Vagina (tissue), 2 donors: Measurements from ENCODE around the gene KRT15. TPM values are rescaled to one million over a fixed set of nuclear protein-coding genes. Genes with fewer than 3 reads are reported as not detected.
A peak's percentile ranks its signal among the peaks of the same experiment; 100 is the strongest.

ENCODE experiments used
- DNase-seq, 2 donors: peaks; one replicate each; pipeline ENCODE4 v3.0.0-alpha.2; 2017; ENCODE audit errors: extremely low spot score in 2 of 2
- H3K27ac ChIP-seq: fragments of 200-600 bp; sonication (generic); one replicate; pipeline ENCODE4 v1.5.1; 2019
- H3K27me3 ChIP-seq: fragments of 200-600 bp; sonication (generic); one replicate; pipeline ENCODE4 v1.5.1; 2019
- H3K36me3 ChIP-seq, 2 donors: fragments of 200-600 bp; sonication (generic); one replicate each; pipeline ENCODE4 v1.5.1; 2017 to 2019
- H3K4me1 ChIP-seq: fragments of 200-600 bp; sonication (generic); one replicate; pipeline ENCODE4 v1.5.1; 2019
- H3K4me3 ChIP-seq, 2 donors: fragments of 200-600 bp; sonication (generic); 1 replicate in 1 of 2; 2 replicates in 1 of 2; pipeline ENCODE4 v1.5.1; 2016 to 2019
- H3K9me3 ChIP-seq: fragments of 200-600 bp; sonication (generic); one replicate; pipeline ENCODE4 v1.5.1; 2019
- CTCF ChIP-seq, 3 experiments: fragments of 450-650 bp in 2 of 3; fragments of 200-600 bp in 1 of 3; sonication (generic) in 1 of 3; IDR thresholded peaks; one replicate each; pipeline ENCODE4 v1.5.1; 2017 to 2019; ENCODE audit warnings: antibody characterized with exemption in 3 of 3, mild to moderate bottlenecking in 2 of 3, moderate library complexity in 2 of 3
- POLR2A ChIP-seq, 2 donors: fragments of 450-650 bp; IDR thresholded peaks; one replicate each; pipeline ENCODE4 v1.6.1; 2017; ENCODE audit warnings: antibody characterized with exemption in 2 of 2, mild to moderate bottlenecking in 2 of 2, moderate library complexity in 2 of 2
- POLR2AphosphoS5 ChIP-seq, 2 donors: sonication (generic); formaldehyde crosslinking; IDR thresholded peaks; one replicate each; pipeline ENCODE4 v1.9.0; 2017; ENCODE audit warnings: antibody characterized with exemption in 2 of 2, mild to moderate bottlenecking in 2 of 2, low read depth in 1 of 2; ENCODE audit not compliant: insufficient read depth in 1 of 2
- intact Hi-C: fragments of 100-400 bp; cut with DNase I; formaldehyde crosslinking; loops from one replicate; pipeline ENCODE4 v1.15.1; 2023
- total RNA-seq: library from RNA; depleted of rRNA; stranded (reverse); fragments of >200 nt; gene quantifications from one replicate; pipeline ENCODE4 v1.2.3, GENCODE V29; 2016

The KRT15 gene
- total RNA-seq, 1 donor from 2014 or later = 931 TPM

GRCh38 chr17:41503202-41503601 is 15.5 kb downstream of the KRT15 start:
- no peak for DNase-seq
- H3K4me1 ChIP-seq = peaks cover 36% of the 10 kb centered on the region
- no peaks in the 10 kb centered on the region for H3K36me3 ChIP-seq
- TF ChIP-seq POLR2AphosphoS5 (IDR thresholded peaks at IDR 0.05; ENCODE audit: insufficient read depth in 1 of 2, low read depth in 1 of 2) (no peak), CTCF (IDR thresholded peaks at IDR 0.05) (no peak), POLR2A (IDR thresholded peaks at IDR 0.05) (no peak)
- intact Hi-C loops = no loop called here
- no peaks in the 10 kb centered on the region for H3K9me3 ChIP-seq
- no peaks in the 10 kb centered on the region for H3K27me3 ChIP-seq
- H3K4me3 ChIP-seq = peak overlapping the region in 1 of 2 donors; percentile 30
- H3K27ac ChIP-seq = peak overlapping the region; percentile 47

- no peak for DNase-seq
- Histone ChIP-seq H3K36me3 (no peaks in the 10 kb centered on the region), H3K4me1 (peaks cover 37% of the 10 kb centered on the region), H3K27ac (no peak overlapping the region), H3K4me3 (no peak overlapping the region), H3K27me3 (no peaks in the 10 kb centered on the region), H3K9me3 (no peaks in the 10 kb centered on the region)
- intact Hi-C loops = no loop called here
- TF ChIP-seq POLR2A (IDR thresholded peaks at IDR 0.05) (no peak), CTCF (IDR thresholded peaks at IDR 0.05) (no peak), POLR2AphosphoS5 (IDR thresholded peaks at IDR 0.05; ENCODE audit: insufficient read depth in 1 of 2, low read depth in 1 of 2) (no peak)
Observed at GRCh38 chr17:41500131-41500911, 18.4 kb downstream of the KRT15 start.

GRCh38 chr17:41499714-41500113 is 19.0 kb downstream of the KRT15 start:
- H3K4me1 ChIP-seq = peaks cover 43% of the 10 kb centered on the region
- H3K4me3 ChIP-seq = no peak overlapping the region
- intact Hi-C loops = no loop called here
- H3K27ac ChIP-seq = no peak overlapping the region
- DNase-seq = no peak
- TF ChIP-seq POLR2AphosphoS5 (IDR thresholded peaks at IDR 0.05; ENCODE audit: insufficient read depth in 1 of 2, low read depth in 1 of 2) = no peak
- H3K27me3 ChIP-seq = no peaks in the 10 kb centered on the region
- no peaks in the 10 kb centered on the region for H3K36me3 ChIP-seq
- no peaks in the 10 kb centered on the region for H3K9me3 ChIP-seq

GRCh38 chr17:41498276-41498675 is 20.4 kb downstream of the KRT15 start:
- intact Hi-C loops = no loop called here
- no peaks in the 10 kb centered on the region for H3K9me3 ChIP-seq
- TF ChIP-seq POLR2AphosphoS5 (IDR thresholded peaks at IDR 0.05; ENCODE audit: insufficient read depth in 1 of 2, low read depth in 1 of 2) (peak in 1 of 2 donors; percentile 48), POLR2A (IDR thresholded peaks at IDR 0.05) (no peak)
- H3K36me3 ChIP-seq = no peaks in the 10 kb centered on the region
- DNase-seq = no peak
- H3K27me3 ChIP-seq = no peaks in the 10 kb centered on the region
- H3K4me1 ChIP-seq = peaks cover 46% of the 10 kb centered on the region
- H3K4me3 ChIP-seq = no peak overlapping the region
- H3K27ac ChIP-seq = no peak overlapping the region

- TF ChIP-seq CTCF (IDR thresholded peaks at IDR 0.05) (peak in 2 of 3 experiments; percentile 6 to 45), POLR2A (IDR thresholded peaks at IDR 0.05) (no peak), POLR2AphosphoS5 (IDR thresholded peaks at IDR 0.05; ENCODE audit: insufficient read depth in 1 of 2, low read depth in 1 of 2) (peak; percentile 28 to 55)
- peaks cover 55% of the 10 kb centered on the region for H3K4me1 ChIP-seq
- H3K36me3 ChIP-seq = no peaks in the 10 kb centered on the region
- H3K4me3 ChIP-seq = no peak overlapping the region
- no peaks in the 10 kb centered on the region for H3K9me3 ChIP-seq
- intact Hi-C loops = no loop called here
- no peak for DNase-seq
- no peaks in the 10 kb centered on the region for H3K27me3 ChIP-seq
- H3K27ac ChIP-seq = peak overlapping the region; percentile 59
Observed at GRCh38 chr17:41496803-41497484, 21.7 kb downstream of the KRT15 start.

GRCh38 chr17:41494524-41494923 is 24.2 kb downstream of the KRT15 start:
- no peaks in the 10 kb centered on the region for H3K27me3 ChIP-seq
- TF ChIP-seq POLR2AphosphoS5 (IDR thresholded peaks at IDR 0.05; ENCODE audit: insufficient read depth in 1 of 2, low read depth in 1 of 2) (no peak), POLR2A (IDR thresholded peaks at IDR 0.05) (no peak), CTCF (IDR thresholded peaks at IDR 0.05) (no peak)
- H3K4me3 ChIP-seq = no peak overlapping the region
- no peaks in the 10 kb centered on the region for H3K36me3 ChIP-seq
- intact Hi-C loops = no loop called here
- H3K27ac ChIP-seq = peak overlapping the region; percentile 49
- H3K9me3 ChIP-seq = no peaks in the 10 kb centered on the region
- peaks cover 70% of the 10 kb centered on the region for H3K4me1 ChIP-seq
- DNase-seq = no peak
